ENCODE measurements around the gene SIRPA.

Gene SIRPA

GRCh38 chr20:1894951-1895673 lies at the start of gene SIRPA:
SIRPA (plus strand) TSS chr20:1895407; CDS start chr20:1895448, 41 bp downstream.
- peak; percentile 85 for DNase-seq

DNA sequence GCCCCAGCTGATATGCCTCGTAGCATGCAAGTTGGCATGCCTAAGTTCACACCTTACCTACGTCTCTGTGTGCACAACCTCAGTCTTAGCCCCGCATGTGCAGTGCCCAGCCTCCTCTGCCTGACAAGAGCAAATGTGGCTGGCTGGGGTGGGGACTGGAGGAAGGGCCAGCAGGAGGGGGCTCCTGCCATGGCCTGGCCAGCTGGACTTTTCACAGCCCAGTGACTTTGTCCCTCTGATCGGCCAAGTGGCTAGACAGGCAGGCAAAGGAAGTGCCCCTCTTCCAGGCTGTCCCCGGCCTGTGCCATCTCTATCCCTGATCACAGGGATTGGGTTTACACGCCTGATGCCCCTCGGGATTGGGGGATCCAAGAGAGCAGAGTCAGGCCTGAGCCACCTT lies 49.5 kb upstream of the SIRPA start:
- DNase-seq, result no peak

DNA sequence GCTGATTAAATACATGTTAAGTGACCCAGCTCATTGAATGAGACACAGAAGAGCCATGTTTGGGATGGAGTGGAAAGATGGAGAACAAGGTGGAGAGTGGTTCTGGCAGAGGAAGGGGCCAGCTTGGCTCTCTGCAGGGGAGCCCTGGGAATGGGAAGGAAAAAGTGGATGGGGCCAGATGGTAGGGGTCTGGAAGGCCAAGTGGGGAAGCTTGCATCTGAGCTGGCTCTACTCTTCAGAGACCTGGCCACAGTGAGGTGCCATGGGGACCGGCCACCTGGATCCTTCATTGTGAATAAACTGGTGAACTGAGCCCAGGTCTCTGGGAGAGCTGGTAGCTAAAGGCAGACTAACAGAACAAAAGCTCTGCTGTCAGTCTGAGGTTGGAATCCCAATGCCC lies 48.9 kb upstream of the SIRPA start:
- no peak for DNase-seq

DNA sequence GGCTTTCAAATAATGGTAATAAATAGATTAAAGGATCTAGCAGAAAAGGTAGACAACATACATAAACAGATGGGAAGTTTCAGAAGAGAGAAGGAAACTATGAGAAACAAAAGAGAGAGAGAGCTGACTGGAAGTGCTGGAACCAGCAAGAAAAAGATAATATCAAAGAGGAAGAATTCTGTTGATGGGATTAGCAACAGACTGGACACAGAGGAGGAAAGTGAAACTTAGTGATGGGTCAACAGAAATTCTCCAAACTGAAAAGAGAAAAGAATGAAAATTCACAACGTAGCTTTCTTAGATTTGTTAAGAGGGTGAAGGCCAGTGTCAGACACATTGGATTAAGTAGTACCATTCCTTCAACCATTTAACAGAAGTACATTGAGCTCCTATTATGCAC lies 48.3 kb upstream of the SIRPA start:
- no peak for DNase-seq

DNA sequence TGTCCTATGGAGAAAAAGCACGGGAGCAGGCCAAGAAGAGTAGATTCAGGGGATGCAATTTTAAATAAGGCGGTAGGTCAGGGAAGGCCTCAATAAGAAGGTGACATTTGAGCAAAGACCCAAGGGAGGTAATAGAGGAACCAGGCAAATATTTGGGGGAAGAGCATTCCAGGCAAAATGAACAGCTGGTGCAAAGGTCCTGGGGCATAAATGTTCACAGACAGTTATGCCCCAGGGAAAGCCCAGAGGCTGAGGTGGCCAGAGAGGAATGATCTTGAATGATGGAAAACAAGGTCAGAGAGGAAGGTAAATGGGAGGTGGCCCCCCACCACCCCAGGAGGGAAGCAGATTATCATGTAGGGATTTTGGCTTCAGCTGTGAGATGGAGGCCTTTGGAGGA lies 47.4 kb upstream of the SIRPA start:
- DNase-seq, result no peak

DNA sequence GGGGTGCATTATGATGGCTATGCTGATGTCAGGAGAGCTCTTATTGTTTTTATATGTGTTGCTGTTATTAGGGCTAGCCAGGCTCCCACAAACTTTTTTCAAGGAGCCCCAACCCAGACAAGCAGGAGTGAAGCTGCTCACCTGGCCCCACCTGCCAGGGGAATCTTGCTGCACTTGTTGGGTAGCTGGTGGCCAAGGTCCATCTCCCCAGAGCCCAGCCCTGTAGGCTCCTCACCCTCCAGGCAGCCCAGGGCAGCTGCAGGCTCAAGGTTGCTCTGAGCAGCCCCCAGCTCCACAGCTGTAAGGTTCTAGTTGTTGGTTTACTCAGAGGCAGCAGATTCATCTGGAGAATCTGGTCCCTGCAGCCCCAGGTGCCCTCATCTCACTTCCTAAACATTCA lies 46.8 kb upstream of the SIRPA start:
- no peak for DNase-seq

- no peak for DNase-seq
Observed at GRCh38 chr20:1851396-1851795, 43.8 kb upstream of the SIRPA start.

- DNase-seq, result no peak
Observed at GRCh38 chr20:1853473-1853872, 41.7 kb upstream of the SIRPA start.

- no peak for DNase-seq
Observed at GRCh38 chr20:1854246-1854645, 41.0 kb upstream of the SIRPA start.

- no peak for DNase-seq
Observed at GRCh38 chr20:1855109-1855508, 40.1 kb upstream of the SIRPA start.

- no peak for DNase-seq
Observed at GRCh38 chr20:1855690-1856089, 39.5 kb upstream of the SIRPA start.

DNA sequence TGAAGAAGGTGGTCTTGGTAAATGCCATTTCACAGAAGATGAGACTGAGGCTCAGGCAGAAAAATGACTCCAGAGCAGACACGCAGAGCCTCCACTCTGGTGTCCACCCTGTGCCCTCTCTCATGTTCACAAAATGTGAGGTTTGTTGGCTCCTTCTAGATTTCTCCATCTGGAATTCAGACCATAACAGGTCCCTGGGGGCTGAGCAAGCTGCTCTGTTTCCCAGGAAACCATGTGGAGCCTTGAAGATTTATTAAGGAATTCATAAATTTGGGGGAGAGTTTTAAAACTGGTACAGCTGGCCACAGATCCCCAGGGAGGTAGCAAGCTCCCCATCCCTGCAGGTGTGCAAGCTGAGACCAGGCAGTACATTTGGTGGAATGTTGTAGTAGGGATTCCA lies 38.8 kb upstream of the SIRPA start:
- no peak for DNase-seq

DNA sequence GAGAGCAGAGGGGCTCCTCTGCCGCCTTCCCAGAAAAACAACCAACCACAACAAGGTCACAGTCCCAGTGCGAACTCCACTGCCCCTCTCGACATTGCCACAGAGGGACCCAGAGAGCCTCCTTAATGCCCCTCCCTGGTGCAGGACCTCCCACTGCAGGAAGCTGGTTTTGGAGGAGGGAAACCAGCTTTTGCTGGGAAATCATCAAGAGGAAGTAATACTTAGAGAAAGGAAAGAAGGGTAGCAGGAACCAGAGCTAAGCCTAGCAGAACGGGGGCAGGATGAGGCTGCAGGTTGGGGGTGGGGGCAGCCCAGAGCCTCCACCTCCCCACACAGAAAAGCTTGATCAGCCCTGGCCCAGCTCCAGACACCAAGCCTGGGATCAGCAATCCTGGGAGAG lies 37.7 kb upstream of the SIRPA start:
- no peak for DNase-seq

DNA sequence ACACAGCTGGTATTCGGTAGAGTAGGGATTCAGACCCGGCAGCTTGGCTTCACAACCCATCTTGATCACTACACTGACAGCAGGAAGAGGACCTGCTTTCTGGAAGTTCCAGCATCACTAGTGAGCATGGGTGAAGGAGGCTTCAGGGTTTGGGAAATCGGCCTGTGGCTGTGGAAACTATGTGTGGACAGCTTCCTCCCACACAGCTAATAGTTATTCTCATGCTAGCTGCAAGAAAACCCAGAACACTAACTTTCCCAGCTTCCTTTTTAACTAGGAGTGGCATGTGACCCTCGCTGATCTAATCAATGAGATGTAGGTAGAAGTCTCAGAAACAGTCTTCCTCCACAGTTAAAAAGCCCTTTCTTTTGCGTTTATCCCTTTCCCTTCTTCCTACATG lies 36.3 kb upstream of the SIRPA start:
- no peak for DNase-seq

DNA sequence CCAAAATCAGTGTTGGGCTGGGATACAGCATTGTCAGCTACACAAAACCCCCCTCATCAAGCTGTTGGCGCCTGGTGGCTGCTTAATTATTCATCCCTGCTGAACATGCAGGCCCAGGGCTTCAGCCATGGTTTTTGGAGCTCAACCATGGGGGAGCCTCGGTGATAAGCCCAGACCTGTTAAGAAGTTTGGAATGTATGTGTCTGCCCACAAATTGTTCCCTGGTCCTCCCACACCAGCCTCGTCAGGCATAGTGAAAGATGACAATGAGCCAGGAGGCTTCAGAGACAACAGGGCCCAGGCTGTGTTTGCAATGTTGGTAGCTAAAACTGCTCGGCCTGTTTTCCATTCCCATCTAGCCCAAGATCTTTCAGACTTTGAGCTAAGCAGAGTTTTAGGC lies 34.8 kb upstream of the SIRPA start:
- DNase-seq, result no peak

DNA sequence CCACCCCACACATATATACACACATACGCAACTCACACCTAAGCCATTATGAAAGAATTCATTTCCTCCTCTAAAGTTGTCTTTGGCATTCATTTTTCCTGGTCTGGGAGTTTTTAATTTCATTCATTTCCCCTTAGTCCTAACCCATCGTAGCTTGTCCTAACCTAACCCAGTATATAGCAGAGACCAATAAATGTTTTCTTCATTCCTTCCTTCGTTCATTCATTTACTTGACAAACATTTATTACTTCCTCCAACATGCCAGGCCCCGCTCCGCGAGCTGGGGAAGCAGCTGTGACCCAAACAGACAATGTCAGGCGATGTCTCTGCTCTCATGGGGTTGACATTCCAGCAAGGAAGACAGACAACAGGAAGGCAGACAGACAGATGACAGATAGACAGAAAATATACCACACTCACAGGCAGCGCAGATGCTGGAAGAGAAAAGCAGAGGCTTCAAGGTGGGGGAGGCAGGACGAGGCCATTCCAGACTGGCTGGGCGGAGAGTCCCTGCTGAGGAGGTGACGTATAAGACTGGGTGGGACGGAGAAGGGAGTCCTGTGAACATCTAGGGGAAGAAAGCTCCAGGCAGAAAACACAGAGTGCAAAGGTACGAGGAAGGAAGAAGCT lies 33.7 kb upstream of the SIRPA start:
- DNase-seq, result no peak

- DNase-seq, result no peak
Observed at GRCh38 chr20:1861996-1862662, 33.1 kb upstream of the SIRPA start.

DNA sequence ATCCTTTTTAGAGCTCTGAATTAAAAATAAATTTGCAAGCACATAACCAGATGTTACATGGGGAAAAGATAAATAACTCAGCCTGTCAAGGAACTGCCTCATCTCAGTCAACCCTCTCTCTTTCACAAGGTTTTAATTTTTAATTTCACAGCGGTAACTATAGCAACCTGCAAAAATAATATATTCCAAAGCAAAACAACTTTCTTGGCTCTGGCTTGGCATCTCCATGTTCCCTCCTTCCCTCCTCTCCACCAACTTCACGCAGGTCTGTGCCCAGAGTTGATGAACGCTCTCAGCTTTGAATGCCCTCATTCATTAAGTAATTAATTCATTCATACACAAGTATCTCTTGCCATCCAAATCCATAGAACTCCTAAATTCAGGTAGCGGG lies 32.5 kb upstream of the SIRPA start:
- DNase-seq, result no peak

DNA sequence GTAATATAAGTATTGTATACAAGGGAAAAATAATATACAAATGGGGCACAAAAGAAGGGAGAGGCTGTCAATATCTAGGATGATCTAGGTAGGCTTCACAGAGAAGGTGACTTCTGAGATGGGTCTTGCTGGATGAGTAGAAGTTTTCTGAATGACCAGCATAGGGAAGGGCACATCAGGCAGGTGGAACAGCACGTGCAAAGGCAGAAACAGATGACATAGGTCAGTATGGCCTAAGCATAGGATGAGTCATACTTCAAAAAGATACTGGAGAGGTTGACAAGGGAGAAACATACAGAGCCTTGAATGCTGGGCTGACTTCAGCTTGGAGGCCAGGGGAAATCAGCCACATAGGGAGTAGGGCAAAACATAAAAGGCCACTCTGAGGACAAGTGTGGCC lies 31.9 kb upstream of the SIRPA start:
- no peak for DNase-seq

DNA sequence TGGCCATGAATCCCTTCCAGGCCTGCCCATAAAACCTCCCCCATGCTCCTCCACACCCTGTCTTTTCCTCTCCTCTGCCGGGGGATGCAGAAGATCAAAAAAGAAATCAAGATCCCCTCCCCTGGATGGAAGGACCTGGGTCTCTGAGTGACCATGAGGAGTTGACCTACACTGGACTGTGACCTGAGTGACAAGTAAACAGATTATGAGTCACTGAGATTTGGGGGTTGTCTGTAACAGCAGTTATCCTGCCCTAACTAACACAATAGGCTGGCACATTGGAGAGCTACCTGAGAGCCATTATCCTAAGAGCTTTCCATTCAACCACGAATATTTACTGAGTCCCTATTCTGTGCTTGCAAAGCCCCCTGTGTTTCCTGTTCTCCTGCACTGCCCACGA lies 28.4 kb upstream of the SIRPA start:
- DNase-seq, result no peak

GRCh38 chr20:1867495-1868260 lies 27.5 kb upstream of the SIRPA start:
- DNase-seq, result no peak

- no peak for DNase-seq
Observed at GRCh38 chr20:1868856-1869255, 26.4 kb upstream of the SIRPA start.

DNA sequence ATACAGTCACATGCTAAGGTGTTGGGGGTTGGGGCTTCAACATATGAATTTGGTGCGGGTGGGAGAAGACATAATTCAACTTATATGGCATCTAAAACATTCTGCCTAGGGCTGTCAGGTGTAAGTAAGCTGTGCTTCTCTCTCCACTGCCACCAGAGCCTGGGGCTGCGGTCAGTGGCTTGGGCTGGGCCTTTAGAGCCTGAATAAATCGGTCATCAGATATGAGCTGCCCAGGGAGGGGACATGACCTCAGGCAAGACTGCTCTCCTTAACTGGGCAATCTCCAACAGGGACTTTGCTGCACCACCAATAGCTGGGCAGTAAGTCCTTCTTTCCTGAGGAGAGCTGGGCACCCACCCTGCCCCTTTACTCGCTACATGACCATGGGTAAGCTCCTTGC lies 24.9 kb upstream of the SIRPA start:
- DNase-seq, result no peak
